OCI-LY1 (cell line): ENCODE data around the gene HOXD4.

Experiments used
- H2AFZ ChIP-seq: fragments of 200-600 bp; sonication (generic), shearing (Covaris generic); 2 replicates; pipeline ENCODE4 v1.6.0; 2014; ENCODE audit warnings: antibody characterized with exemption, mild to moderate bottlenecking, low read length
- H3F3A ChIP-seq: fragments of 200-600 bp; sonication (generic), shearing (Covaris generic); 2 replicates; pipeline ENCODE4 v1.6.0; 2014; ENCODE audit warnings: mild to moderate bottlenecking, antibody characterized with exemption, low read length, moderate library complexity; ENCODE audit not compliant: insufficient read depth
- H3K27ac ChIP-seq: fragments of 200-600 bp; sonication (generic); 2 replicates; pipeline ENCODE4 v1.5.1; 2014; ENCODE audit warnings: low read length, mixed run types, mild to moderate bottlenecking, low read depth; ENCODE audit not compliant: poor library complexity, severe bottlenecking
- H3K27me3 ChIP-seq: fragments of 200-600 bp; sonication (generic); 2 replicates; pipeline ENCODE4 v1.6.0; 2014; ENCODE audit warnings: antibody characterized with exemption, mild to moderate bottlenecking, low read length, moderate library complexity; ENCODE audit not compliant: insufficient read depth
- H3K36me3 ChIP-seq: fragments of 200-600 bp; sonication (generic); 2 replicates; pipeline ENCODE4 v1.6.1; 2014; ENCODE audit warnings: mild to moderate bottlenecking, antibody characterized with exemption, low read length, moderate library complexity, mixed read lengths; ENCODE audit not compliant: insufficient read depth
- H3K4me1 ChIP-seq: fragments of 200-600 bp; sonication (generic); 2 replicates; pipeline ENCODE4 v1.5.1; 2014; ENCODE audit warnings: mild to moderate bottlenecking, low read length, moderate library complexity; ENCODE audit not compliant: insufficient read depth, severe bottlenecking
- H3K4me2 ChIP-seq: fragments of 200-600 bp; sonication (generic), shearing (Covaris generic); 2 replicates; pipeline ENCODE4 v1.6.1; 2014; ENCODE audit warnings: low read length
- H3K4me3 ChIP-seq: fragments of 200-600 bp; sonication (generic); 2 replicates; pipeline ENCODE4 v1.5.1; 2014; ENCODE audit warnings: low read length, low read depth, mild to moderate bottlenecking, mixed read lengths; ENCODE audit not compliant: poor library complexity, severe bottlenecking
- H3K79me2 ChIP-seq: fragments of 200-600 bp; shearing (Covaris generic); 2 replicates; pipeline ENCODE4 v1.6.1; 2016; ENCODE audit warnings: mixed run types, low read length, mixed read lengths; ENCODE audit not compliant: insufficient read depth
- H3K9ac ChIP-seq: fragments of 200-600 bp; sonication (generic), shearing (Covaris generic); 2 replicates; pipeline ENCODE4 v1.6.1; 2014; ENCODE audit warnings: mild to moderate bottlenecking, low read length, mixed read lengths
- H3K9me2 ChIP-seq: fragments of 200-600 bp; sonication (generic), shearing (Covaris generic); 2 replicates; pipeline ENCODE4 v1.6.1; 2014; ENCODE audit warnings: low read depth, mild to moderate bottlenecking, low read length, mixed read lengths
- H3K9me3 ChIP-seq: fragments of 200-600 bp; shearing (Covaris generic); 2 replicates; pipeline ENCODE4 v1.6.1; 2014; ENCODE audit warnings: low read length, mixed read lengths
- H4K20me1 ChIP-seq: fragments of 200-600 bp; sonication (generic), shearing (Covaris generic); 2 replicates; pipeline ENCODE4 v1.6.0; 2016; ENCODE audit warnings: mild to moderate bottlenecking, low read length; ENCODE audit not compliant: insufficient read depth
- CTCF ChIP-seq: fragments of 200-600 bp; sonication (generic), shearing (Covaris generic); IDR thresholded peaks from 2 replicates; pipeline ENCODE4 v1.5.1; 2017; ENCODE audit warnings: mild to moderate bottlenecking, antibody characterized with exemption, low read length, moderate library complexity, mixed read lengths
- EZH2 ChIP-seq: fragments of 200-600 bp; sonication (generic), shearing (Covaris generic); IDR thresholded peaks from 2 replicates; pipeline ENCODE4 v1.8.0; 2017; ENCODE audit warnings: borderline replicate concordance, mixed run types, mild to moderate bottlenecking, antibody characterized with exemption, low read length, moderate library complexity, mixed read lengths

HOXD4 gene

GRCh38 chr2:176146645-176147044 lies 4.7 kb upstream of the HOXD4 start:
- H3F3A ChIP-seq = no peaks in the 10 kb centered on the region
- no peak overlapping the region for H3K9ac ChIP-seq
- H3K4me1 ChIP-seq = no peaks in the 10 kb centered on the region
- H3K79me2 ChIP-seq = no peaks in the 10 kb centered on the region
- H2AFZ ChIP-seq = no peak overlapping the region
- no peak overlapping the region for H3K27ac ChIP-seq
- no peaks in the 10 kb centered on the region for H3K9me3 ChIP-seq
- no peak overlapping the region for H3K4me3 ChIP-seq
- TF ChIP-seq CTCF (no peak), EZH2 (no peak)
- no peaks in the 10 kb centered on the region for H3K9me2 ChIP-seq
- H3K4me2 ChIP-seq = no peak overlapping the region
- 0 out of 2 replicates have a peak, but pooled peaks cover 3% of the 10 kb centered on the region for H3K27me3 ChIP-seq
- H3K36me3 ChIP-seq = no peaks in the 10 kb centered on the region
- no peaks in the 10 kb centered on the region for H4K20me1 ChIP-seq

GRCh38 chr2:176147210-176147799 lies 4.0 kb upstream of the HOXD4 start:
- H3K79me2 ChIP-seq = no peaks in the 10 kb centered on the region
- no peak overlapping the region for H3K4me2 ChIP-seq
- TF ChIP-seq CTCF = no peak
- TF ChIP-seq EZH2 = no peak
- H3K9ac ChIP-seq = no peak overlapping the region
- 0 out of 2 replicates have a peak, but pooled peaks cover 3% of the 10 kb centered on the region for H3K27me3 ChIP-seq
- H3K4me1 ChIP-seq = no peaks in the 10 kb centered on the region
- H4K20me1 ChIP-seq = no peaks in the 10 kb centered on the region
- H3F3A ChIP-seq = no peaks in the 10 kb centered on the region
- H3K36me3 ChIP-seq = no peaks in the 10 kb centered on the region
- no peak overlapping the region for H3K27ac ChIP-seq
- no peaks in the 10 kb centered on the region for H3K9me2 ChIP-seq
- no peak overlapping the region for H2AFZ ChIP-seq
- no peaks in the 10 kb centered on the region for H3K9me3 ChIP-seq
- no peak overlapping the region for H3K4me3 ChIP-seq

- Histone ChIP-seq H3K27ac (no peak overlapping the region), H3K9ac (no peak overlapping the region), H3K4me1 (no peaks in the 10 kb centered on the region), H4K20me1 (no peaks in the 10 kb centered on the region), H3K9me2 (no peaks in the 10 kb centered on the region), H3K79me2 (no peaks in the 10 kb centered on the region), H3K4me2 (no peak overlapping the region), H3K4me3 (no peak overlapping the region), H3F3A (no peaks in the 10 kb centered on the region), H3K9me3 (no peaks in the 10 kb centered on the region), H3K27me3 (0 out of 2 replicates have a peak, but pooled peaks cover 3% of the 10 kb centered on the region), H2AFZ (no peak overlapping the region), H3K36me3 (no peaks in the 10 kb centered on the region)
- TF ChIP-seq EZH2 = no peak
- no peak for TF ChIP-seq CTCF
Measured at GRCh38 chr2:176147800-176148496, 3.4 kb upstream of the HOXD4 start.
